D341Med (cell line): Measurements from ENCODE around the gene ZNF202.

Source experiments
- DNase-seq: peaks from one replicate; pipeline ENCODE4 v3.0.0; 2012; ENCODE audit warnings: low spot score

The ZNF202 gene

GRCh38 chr11:123683428-123684170, 57.9 kb downstream of the ZNF202 start:
- no peak for DNase-seq

- DNase-seq: no peak
These were observed 58.6 kb downstream of the ZNF202 start for GRCh38 chr11:123682696-123683410.

- DNase-seq: no peak
These were observed 60.4 kb downstream of the ZNF202 start for GRCh38 chr11:123681030-123681429.

GRCh38 chr11:123678246-123678645, 63.2 kb downstream of the ZNF202 start:
- DNase-seq: no peak

- no peak for DNase-seq
These were observed 64.0 kb downstream of the ZNF202 start for GRCh38 chr11:123677510-123677909.

GRCh38 chr11:123674297-123674696, 67.2 kb downstream of the ZNF202 start:
- DNase-seq: no peak
